AG04449 (cell line): ENCODE results near the gene RNF183.

Experiments
- CTCF ChIA-PET: fragments of 350-600 bp; formaldehyde crosslinking; extraction: SDS; loops from one replicate; lab custom pipeline; 2021; ENCODE audit warnings: antibody characterized with exemption; lab: Yijun Ruan, JAX
- POLR2A ChIA-PET: fragments of 400-600, 350-600 bp; formaldehyde crosslinking; extraction: SDS; loops from one replicate; lab custom pipeline; 2020; ENCODE audit warnings: antibody characterized with exemption, inconsistent platforms; lab: Yijun Ruan, JAX
- DNase-seq: peaks from one replicate; pipeline ENCODE4 v3.0.0-alpha.2; 2010; ENCODE audit warnings: low read depth, low spot score
- H3K4me3 ChIP-seq: 2 replicates; pipeline ENCODE4 v1.5.1; 2011; ENCODE audit warnings: low read depth, mild to moderate bottlenecking, control low read depth, low read length
- TF ChIP-seq, protein P1 (sequence below): IDR thresholded peaks from one replicate; pipeline ENCODE4 v1.5.1; 2011; ENCODE audit warnings: mild to moderate bottlenecking, moderate library complexity, low read length, control low read depth, inconsistent platforms; ENCODE audit not compliant: insufficient read depth; ENCODE audit errors: missing control alignments

RNF183 gene

DNA sequence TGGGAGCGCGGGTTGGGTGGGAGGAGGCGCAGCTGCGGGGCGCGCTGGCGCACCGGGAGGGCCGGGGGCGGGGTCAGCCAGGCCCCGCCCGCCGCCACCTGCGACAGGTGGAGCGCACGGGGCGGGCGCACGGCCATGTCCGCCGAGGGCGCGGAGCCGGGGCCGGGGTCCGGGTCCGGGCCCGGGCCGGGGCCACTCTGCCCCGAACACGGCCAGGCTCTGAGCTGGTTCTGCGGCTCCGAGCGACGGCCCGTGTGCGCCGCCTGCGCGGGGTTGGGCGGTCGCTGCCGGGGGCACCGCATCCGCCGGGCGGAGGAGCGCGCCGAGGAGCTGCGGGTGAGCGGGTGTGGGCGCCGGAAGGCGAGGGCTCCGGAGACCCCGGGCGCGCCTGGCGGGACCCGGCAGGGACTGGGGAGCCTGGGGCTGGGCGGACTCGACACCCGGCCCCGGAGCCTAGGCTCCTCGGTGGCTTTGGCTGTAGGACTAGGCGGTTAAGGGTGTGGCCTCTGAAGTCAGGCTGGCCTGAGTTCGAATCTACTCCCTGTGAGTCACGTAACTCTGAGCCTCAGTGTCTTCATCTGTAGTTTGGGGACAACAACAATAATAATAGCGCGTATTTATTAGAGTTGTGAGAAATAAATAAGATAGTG, 46.4 kb upstream of the RNF183 start, which contains the start of gene BSPRY:
TSS of gene BSPRY (plus strand) at position 97 of the 650 bp plus-strand sequence. CDS start at position 136, 39 bp downstream.
- TF ChIP-seq, protein P1, sequence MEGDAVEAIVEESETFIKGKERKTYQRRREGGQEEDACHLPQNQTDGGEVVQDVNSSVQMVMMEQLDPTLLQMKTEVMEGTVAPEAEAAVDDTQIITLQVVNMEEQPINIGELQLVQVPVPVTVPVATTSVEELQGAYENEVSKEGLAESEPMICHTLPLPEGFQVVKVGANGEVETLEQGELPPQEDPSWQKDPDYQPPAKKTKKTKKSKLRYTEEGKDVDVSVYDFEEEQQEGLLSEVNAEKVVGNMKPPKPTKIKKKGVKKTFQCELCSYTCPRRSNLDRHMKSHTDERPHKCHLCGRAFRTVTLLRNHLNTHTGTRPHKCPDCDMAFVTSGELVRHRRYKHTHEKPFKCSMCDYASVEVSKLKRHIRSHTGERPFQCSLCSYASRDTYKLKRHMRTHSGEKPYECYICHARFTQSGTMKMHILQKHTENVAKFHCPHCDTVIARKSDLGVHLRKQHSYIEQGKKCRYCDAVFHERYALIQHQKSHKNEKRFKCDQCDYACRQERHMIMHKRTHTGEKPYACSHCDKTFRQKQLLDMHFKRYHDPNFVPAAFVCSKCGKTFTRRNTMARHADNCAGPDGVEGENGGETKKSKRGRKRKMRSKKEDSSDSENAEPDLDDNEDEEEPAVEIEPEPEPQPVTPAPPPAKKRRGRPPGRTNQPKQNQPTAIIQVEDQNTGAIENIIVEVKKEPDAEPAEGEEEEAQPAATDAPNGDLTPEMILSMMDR, result no peak
- DNase-seq, result no peak
- no peak within 1 kb of the TSS for H3K4me3 ChIP-seq
- POLR2A ChIA-PET, result no interaction called here
- CTCF ChIA-PET, result interaction anchor here (2.2 to 3.0 kb wide), 5 partner anchors 9 to 309 kb away, joined by 5 to 18 read pairs (median 12); partner anchors contain the start of gene ALAD

DNA sequence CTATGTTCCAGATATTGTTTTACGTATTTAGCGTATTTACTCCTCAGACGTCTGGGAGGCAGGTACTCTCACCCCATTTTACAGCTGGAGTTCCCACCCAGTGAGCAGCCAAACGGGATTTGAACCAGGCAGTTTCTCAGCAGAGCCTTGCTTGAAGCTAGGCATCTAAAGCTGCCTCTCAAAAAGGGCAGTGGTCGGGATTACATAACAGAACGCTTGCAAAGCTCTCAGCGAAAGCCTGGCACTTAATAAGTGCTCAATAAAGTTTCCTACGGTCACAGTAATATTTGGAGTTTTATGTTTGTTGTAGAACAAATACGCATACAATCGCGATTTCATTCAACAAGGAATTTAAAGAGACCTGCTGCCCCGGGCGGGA, 45.9 kb upstream of the RNF183 start:
- ChIA-PET CTCF (interaction anchor here (2.2 to 3.0 kb wide), 5 partner anchors 10 to 309 kb away, joined by 5 to 18 read pairs (median 12); partner anchors contain the start of gene ALAD), POLR2A (no interaction called here)
- TF ChIP-seq, protein P1, result no peak
- H3K4me3 ChIP-seq, result no peak overlapping the region
- no peak for DNase-seq

DNA sequence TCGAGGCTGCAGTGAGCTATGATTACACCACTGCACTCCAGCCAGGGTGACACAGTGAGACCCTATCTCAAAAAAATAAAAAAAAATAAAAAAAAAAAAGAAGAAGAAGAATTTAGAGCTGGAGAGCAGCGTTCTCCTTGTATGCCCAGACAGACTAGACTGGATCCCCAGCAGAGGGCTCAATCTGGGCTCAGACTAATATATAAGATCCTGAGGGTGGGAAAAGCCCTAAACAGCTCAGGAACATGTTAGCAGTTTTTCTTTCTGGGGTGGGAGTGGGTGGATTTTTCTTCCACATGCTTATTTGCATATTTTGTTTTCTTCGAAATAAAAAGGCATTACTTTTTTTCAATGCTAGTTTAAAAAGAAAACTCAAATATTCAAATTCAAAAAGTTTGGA, 45.3 kb upstream of the RNF183 start:
- H3K4me3 ChIP-seq, result no peak overlapping the region
- TF ChIP-seq, protein P1, result no peak
- DNase-seq, result no peak
- CTCF ChIA-PET, result interaction anchor here (1.1 to 3.0 kb wide), 4 partner anchors 36 to 310 kb away, joined by 3 to 18 read pairs (median 10); partner anchors contain the start of gene ALAD
- POLR2A ChIA-PET, result no interaction called here

DNA sequence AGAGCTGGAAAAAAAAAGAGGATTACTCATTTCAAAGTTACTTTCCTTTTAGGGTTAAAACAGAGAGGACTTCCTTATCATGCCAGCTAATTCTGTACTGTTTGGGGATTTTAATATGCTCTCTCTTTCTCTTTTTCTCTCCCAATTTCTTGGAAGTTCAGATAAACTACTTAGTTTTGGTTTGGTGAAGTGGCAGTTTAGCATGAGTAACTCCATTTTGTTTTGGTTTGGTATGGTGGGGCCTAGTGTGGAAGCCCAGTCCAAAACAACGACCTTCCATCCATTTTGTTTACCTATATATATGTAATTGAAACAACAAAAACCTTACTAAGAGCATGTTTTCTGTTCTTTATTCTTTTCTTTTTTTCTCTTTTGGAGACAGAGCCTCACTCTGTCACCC, 42.5 kb upstream of the RNF183 start:
- ChIA-PET POLR2A (no interaction called here), CTCF (interaction anchor here (0.6 to 1.5 kb wide), 5 partner anchors 11 to 54 kb away, joined by 3 to 5 read pairs (median 3); no protein-coding TSS in a partner anchor)
- DNase-seq, result no peak
- no peak overlapping the region for H3K4me3 ChIP-seq
- TF ChIP-seq, protein P1, result no peak

DNA sequence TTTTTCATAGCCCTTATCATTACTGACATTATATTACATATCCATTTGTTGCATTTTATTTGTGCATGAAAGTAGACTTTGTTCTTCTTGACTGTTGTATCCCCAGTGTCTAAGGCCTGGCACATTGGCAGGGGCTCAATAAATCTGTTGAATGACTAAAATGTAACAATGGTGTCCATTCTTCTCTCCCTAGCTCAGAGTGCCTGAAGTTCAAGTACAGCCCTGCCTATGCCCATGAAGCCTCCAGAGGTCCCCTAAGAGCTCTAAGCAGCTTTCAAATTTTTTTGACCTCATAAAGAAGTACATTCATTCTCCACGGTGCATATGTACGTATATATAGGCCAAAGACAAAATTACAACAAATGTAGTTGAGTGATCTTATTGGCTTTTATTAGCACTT, 42.0 kb upstream of the RNF183 start:
- ChIA-PET CTCF (interaction anchor here (1.3 to 1.5 kb wide), 3 partner anchors 12 to 55 kb away, joined by 3 to 5 read pairs (median 3); no protein-coding TSS in a partner anchor), POLR2A (no interaction called here)
- TF ChIP-seq, protein P1, result no peak
- no peak for DNase-seq
- no peak overlapping the region for H3K4me3 ChIP-seq

DNA sequence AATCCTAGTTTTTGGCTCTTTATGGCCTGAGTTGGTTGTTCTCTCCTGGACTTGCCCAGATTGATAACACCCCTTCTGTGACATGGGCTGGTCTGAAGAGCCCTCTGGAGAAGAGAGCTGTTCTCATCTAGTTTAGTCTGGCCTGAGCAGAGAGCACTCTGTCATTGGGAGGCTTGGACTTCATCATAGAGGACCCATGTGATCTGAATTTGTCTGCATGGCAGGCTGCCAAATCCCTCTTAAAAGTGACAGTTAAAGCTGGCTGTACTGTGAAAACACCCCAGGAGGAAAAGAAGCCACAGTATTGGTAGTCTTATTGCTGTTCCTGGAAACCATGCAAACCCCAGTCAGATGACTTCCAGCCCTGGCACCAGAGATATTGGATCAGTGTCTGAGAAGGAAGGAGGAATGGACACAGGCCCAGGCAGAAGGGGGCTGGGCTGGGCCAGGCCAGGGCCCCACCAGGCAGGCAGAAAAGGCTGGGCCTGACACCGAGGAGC, 40.6 kb upstream of the RNF183 start:
- TF ChIP-seq, protein P1, result no peak
- no peak for DNase-seq
- H3K4me3 ChIP-seq, result no peak overlapping the region
- ChIA-PET POLR2A (no interaction called here), CTCF (no interaction called here)
